ENCODE data around the gene TOMM40L.
A peak's percentile ranks its signal among the peaks of the same experiment; 100 is the strongest.

The TOMM40L gene

DNA sequence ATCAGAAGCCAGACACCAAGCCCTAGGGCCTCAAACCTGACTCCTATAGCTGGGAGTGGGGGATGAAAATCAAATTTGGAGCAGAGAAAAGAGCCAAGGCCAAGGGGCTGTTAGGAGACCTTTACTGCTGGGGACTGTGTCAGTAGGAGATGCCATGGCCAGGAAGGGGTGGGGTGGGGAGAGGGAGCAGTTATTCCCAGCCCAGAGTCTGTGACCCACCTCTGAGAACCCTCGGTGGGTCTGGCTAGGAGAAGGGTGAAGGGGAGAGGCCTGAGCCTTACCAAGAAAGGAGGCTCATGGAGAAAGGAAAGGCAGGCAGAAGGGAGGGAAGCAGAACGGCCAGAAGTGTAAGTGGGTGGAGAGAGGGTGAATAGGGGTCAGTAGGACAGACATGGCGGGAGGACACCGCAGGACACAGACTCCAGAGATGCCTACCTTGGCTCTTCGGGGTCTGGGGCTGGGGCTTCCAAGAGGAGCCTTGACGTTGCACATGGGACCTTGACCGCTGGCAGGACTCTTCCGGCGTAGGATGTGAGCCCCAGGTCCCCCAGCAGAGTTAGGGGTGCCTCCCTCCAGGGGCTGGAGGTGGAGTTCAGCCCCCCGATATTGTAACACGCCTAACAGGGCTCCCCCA lies 28.2 kb upstream of the TOMM40L start:
- DNase-seq (ENCODE audit: low read depth in 2 of 2): no peak

DNA sequence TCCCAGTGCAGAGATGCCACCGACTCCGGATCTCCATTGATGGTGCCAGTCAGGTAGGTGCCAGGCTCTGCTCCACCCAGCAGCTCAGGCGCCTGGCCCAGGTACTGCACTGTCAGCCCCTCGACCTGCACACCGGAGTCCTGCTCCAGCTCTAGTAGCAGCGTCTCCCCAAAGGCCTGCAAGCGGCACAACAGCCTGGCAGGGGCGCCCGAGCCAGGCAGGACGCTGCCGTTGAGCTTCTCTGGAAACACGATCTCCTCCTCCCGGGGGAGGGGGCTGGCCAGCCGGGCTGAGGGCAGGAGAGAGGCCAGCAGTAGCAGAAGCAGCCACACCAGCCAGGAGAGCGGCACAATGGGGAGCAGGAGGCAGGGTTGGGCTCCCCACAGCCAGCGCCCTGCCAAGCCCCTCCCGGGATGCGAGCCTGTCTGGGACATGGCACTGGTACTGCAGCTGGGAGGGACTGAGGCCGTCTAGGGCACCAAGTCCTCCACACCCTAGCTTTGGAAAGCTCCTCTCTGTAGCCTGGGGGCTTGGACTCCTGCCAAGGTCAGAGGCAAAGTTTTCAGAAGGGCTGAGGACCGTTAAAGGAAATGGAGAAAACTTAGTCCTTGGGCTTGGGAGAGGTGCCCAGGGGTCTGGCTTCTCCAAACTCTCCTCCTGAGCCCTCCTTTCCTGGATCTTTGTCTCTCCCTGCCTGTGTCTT lies 27.5 kb upstream of the TOMM40L start:
- no peak for DNase-seq (ENCODE audit: low read depth in 2 of 2)

DNA sequence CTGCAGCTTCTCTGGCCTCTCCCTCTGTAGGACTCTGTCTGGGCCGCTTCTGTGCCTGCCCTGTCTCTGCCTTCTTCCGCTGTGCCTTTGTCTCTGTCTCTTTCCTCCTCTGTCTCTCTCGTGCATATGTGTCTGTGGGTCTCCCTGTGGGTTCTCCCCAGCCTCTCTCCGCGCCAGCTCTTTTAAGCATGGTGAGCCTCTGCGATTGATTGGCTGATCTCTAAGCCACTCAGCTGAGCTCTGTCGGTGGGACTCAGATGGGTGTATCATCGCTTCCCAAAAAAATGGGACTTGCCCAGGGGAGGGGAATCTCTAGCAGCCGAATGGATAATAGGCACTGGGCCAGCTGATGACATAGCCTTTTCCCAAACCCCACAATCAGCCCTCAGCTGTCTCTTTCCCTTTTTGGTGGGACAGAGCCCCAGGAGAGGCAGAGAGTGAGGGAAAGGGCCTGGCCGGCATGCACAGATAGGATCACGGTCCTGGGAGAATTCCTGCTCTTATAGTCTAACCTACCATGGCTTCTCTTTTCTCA lies 26.9 kb upstream of the TOMM40L start, which contains the start of gene ADAMTS4:
Gene ADAMTS4, minus strand, starts transcription at position 158 of the 535 bp plus-strand sequence. CDS start 427 bp downstream, outside the sequence.
- DNase-seq (ENCODE audit: low read depth in 2 of 2): no peak

DNA sequence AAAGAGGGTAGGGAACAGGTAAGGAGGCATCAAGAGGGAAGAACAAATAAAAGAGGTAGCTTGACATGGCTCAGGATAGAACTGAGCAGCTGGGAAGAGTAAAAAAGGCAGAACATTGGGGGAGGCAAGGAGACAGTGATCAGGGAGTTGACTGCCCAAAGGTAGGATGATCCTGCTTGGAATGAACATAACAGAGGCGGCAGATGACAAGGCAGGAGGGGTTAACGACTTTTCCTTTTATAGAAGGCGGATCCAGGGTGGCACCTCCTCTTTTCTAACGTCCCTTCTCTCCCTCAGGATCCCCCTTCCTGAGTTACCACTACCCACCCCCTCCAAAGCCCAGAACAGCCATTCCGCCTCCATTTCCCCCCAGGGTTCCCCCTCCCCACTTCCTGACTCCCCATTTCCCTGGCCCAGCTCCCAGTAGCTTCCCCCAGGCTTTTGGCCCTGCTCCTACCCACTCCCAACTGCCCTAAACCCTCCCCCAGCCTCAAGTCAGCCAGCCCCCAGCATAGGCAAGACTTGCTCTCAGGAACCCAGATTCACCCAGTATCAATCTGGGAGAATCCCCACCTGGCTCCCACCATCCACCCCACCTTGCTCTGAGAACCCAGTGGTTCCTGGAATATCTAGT lies 26.2 kb upstream of the TOMM40L start:
- no peak for DNase-seq (ENCODE audit: low read depth in 2 of 2)

DNA sequence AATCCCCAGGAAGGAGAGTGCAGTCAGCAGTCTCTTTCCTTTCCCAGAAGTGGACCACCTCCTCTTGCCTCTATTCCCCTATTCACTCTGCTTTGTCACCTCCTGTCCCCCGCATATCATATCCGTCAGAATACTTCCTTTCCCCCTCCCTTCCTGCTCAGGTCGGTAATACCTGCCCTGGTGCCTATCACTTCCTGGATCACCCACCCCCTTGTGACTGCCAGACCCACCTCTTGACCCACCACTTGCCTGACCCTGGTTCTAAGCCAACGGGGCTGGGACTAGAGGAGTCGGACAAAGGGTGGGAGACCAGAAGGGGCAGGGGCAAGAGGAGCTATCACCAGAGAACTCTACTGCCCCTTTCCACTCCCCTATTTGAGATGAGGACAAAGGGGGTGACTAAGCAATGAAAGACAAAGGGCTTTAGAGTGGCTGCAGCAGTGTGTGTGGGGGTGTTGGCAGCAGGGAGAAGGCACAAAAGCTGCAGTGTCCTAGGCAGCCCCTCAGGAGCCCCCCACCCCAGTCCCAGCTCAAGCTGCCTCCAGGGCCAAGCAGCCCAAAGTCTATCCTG lies 25.4 kb upstream of the TOMM40L start:
- DNase-seq (ENCODE audit: low read depth in 2 of 2): no peak

DNA sequence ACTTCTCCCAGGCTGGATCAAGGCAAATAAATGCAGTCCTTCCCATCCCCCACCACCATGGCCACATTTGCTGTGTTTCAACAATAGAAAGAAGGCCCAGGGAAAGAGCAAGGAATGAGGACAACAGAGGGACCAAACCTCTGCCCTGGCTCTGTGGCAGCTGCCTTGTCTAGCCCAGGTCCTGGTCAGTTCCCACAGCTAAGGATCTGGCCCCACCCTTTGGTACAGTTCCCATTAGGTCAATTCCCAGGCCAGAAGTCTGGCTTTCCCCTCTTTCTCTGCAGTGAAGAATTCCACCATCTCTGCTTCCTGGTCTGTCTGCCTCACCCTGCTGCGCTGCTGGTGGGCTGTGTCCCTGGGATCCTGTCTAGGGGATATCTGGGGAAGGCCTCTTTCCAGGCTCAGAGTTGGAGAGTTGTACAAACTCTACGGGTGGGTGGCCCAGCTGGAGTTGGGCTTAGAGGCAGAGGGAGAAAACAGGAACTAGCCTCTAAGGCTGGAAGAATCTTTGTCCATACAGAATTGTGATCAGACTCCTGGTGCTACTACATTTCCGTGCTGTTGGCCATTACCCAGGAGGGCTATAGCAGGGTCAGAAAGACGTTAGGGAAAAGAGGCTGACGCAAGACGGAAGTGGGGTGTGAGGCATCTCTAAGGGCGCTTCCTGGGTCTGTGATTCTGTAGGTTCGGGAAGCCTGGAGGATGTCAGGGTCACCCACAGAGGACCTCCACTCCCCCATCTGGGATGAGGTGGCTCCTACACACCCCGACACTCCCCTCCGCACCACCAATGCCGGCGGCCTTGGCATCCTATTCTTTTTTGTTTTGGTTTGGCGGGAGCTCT lies 24.6 kb upstream of the TOMM40L start:
- no peak for DNase-seq (ENCODE audit: low read depth in 2 of 2)

DNA sequence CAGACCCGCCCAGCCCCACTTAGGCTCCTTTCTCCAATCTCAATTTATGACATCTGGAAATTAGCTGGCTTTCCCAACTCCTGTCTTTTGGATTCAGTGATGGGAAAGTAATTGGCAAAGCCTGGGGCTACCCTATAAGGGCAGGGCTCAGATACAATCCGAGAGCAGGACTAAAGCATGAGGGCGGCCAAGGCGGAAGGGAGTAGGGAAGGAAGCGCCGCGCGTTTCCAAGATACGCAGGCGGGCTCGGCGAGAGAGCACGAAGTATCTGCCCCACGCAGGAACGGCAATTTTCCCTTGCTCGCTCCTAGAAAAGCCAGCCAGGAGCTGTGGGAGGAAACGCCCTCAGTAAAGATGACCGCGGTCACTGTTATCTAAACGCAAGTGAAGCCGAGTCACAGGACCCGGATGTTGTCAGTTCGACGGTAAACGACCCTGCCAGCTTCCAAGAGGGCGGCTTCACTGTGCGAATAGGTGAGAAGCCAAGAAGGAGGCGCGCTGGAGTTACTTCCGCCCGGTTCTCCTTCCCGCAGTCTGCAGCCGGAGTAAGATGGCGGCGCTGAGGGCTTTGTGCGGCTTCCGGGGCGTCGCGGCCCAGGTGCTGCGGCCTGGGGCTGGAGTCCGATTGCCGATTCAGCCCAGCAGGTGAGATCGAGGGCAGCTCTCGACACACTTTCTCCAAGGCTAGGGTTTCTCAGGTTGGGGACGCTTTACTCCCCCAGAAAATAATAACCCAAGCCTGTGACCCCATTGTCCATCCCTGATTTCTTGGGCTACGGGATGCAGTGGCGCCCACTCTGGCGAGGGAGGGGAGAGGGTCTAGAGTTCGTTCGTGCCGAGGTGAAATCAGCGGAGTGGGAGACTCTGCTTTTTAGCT lies 23.8 kb upstream of the TOMM40L start, which contains the start of gene NDUFS2:
Gene NDUFS2, plus strand, starts transcription at position 532 of the 877 bp plus-strand sequence. Its CDS starts 19 bp downstream, at position 551.
- DNase-seq (ENCODE audit: low read depth in 2 of 2): peak; percentile 89 to 95

DNA sequence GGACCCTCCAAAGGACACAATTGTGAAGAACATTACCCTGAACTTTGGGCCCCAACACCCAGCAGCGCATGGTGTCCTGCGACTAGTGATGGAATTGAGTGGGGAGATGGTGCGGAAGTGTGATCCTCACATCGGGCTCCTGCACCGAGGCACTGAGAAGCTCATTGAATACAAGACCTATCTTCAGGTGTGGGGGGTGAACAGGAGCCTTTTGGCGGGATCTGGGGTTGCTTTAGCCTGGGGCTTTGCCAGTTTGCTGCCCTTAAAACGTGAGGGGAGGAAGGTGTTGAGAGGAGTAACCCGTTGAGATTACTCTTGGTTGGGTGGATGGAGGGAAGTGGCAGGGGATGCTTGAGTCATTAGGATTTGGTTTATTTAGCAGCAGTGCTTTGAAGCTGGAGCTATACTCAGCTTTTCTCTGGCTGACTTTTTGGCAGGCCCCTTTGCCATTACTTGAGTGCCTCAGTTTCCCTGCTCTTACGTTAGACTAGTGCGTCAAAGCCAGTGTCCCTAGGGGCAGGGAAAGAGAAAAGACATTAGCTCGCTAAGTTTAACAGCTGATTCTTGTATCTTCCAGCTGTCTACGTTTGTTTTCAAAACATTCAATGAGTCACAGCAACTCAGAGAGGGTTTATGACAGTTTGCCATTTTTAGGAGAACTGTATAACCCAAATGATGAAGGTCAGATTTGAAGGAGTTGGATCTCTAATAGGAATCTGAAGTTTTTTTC lies 19.3 kb upstream of the TOMM40L start:
- no peak for DNase-seq (ENCODE audit: low read depth in 2 of 2)

DNA sequence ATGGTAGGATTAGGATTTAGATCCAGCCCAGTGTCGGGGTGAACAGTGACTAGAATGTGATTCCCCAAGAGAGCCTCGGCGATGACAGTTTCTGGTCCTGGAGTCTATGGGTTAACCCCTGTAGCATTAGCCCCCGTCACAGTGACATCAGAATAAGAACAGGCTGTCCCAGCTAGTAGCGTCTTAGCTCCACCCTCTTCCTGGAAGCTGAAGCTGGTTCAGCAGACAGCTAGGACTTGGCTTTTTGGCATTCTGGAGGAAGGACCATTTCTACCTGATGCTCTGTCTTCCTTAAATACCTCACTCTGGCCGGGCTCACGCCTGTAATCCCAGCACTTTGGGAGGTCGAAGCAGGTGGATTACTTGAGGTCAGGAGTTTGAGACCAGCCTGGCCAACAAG lies 18.7 kb upstream of the TOMM40L start:
- no peak for DNase-seq (ENCODE audit: low read depth in 2 of 2)

DNA sequence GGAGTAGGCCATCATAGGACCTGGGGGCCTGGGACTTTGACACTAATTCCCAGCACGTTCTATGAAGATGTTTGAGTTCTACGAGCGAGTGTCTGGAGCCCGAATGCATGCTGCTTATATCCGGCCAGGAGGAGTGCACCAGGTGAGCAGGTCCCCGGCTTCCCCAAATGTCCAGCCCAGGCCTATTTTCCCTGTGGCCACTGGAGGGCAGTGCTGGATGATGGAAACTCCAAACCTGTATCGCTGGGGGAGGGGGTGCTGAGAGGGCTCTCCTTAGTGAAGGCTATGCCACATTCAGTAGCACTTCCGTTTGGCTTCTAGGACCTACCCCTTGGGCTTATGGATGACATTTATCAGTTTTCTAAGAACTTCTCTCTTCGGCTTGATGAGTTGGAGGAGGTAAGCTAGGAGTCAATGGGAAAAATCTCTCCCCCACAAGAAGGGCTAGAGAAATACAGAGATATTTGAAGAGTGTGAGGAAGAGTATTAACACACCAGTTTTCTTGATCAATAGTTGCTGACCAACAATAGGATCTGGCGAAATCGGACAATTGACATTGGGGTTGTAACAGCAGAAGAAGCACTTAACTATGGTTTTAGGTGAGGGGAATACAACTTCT lies 16.0 kb upstream of the TOMM40L start:
- peak in 1 of 2 donors; percentile 47 for DNase-seq (ENCODE audit: low read depth in 2 of 2)

DNA sequence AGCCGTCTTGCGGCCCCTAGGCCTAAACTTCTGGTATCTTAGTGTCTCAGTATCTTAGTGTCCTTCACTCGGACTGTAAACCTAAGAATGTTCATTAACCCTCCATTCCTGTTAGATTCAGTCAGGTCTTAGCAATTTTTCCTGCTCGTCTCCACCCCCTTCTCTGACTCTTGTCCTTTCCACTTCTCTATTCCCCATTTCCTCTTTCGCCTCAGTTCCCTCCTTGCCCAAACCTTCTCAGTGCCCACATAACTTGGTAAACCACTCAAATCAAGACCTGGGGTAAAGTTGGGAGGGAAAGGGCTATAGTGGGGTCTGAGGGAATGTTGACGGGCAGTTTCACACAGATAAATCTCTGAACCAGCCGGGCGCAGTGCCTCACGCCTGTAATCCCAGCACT lies 11.5 kb upstream of the TOMM40L start:
- DNase-seq (ENCODE audit: low read depth in 2 of 2): no peak

DNA sequence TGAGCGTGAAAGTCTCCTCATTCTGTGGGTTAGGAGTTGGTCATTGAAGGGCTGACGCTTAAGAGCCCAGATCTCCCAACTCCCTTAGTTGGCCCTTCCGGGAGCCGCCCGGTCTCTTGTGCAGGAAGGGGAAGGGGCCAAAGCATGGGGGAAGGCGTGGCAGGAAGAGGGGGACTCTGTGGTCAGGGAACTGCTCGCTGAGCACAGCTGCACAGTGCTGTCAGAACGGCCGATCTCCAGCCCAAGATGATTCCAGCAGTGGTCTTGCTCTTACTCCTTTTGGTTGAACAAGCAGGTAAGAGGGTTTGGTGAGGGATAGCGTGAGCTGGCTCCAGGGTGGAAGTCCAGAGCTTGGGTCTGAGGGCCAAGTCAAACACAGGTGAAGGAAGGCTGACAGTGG lies 10.8 kb upstream of the TOMM40L start, which contains the start of gene FCER1G:
Gene FCER1G, plus strand, starts transcription at position 220 of the 400 bp plus-strand sequence. Its CDS starts 27 bp downstream, at position 247.
- DNase-seq (ENCODE audit: low read depth in 2 of 2): no peak

DNA sequence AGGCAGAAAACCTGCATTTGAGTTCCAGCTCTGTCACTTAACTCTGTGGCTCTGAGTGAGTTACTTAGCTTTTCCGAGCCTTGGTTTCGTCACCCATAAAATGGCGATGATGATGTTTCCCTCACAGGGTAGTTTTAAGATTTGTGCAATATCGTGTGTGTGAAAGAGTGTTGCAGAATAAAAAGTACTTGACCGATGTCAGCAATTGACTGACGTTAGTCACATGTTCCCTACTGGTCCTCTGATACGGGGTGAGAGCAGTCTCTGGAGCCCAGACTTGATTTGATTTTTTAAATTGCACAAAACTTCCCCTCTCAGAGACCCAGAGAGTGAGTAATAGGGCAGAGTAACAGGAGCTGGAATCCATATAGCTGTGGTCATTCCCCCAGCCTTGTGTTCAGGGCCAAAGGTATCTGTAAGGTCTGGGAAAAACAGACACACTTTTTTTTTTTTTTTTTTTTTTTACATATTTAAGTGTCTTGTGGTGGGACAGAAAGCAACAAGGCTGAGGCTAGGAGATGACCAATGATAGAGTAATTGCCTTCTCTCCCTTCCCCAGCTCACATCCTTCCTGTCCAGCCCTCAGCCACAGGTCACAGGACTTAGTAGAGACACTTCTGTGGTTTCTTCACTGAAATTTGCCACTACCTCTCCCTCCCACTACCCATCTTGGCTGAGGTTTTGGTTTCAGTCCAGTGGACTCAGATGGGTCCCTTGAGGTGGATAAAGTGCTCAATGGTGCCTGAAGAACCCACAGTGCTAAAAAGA lies 8.7 kb upstream of the TOMM40L start:
- no peak for DNase-seq (ENCODE audit: low read depth in 2 of 2)

DNA sequence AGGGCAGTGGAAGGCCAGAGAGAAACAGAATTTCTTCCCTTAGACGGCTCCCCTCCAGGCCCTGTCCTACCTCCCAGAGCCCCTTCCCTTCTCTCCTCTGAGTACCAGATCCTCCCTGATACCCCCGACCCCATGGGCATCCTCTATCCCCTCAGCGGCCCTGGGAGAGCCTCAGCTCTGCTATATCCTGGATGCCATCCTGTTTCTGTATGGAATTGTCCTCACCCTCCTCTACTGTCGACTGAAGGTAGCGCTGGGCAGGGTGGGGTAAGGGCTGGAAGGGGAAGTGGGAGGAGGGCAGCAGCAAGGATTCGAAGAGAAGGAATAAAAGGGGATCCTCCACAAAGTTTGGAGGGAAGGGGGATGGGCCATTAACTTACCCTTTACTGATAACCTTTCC lies 8.0 kb upstream of the TOMM40L start:
- no peak for DNase-seq (ENCODE audit: low read depth in 2 of 2)

DNA sequence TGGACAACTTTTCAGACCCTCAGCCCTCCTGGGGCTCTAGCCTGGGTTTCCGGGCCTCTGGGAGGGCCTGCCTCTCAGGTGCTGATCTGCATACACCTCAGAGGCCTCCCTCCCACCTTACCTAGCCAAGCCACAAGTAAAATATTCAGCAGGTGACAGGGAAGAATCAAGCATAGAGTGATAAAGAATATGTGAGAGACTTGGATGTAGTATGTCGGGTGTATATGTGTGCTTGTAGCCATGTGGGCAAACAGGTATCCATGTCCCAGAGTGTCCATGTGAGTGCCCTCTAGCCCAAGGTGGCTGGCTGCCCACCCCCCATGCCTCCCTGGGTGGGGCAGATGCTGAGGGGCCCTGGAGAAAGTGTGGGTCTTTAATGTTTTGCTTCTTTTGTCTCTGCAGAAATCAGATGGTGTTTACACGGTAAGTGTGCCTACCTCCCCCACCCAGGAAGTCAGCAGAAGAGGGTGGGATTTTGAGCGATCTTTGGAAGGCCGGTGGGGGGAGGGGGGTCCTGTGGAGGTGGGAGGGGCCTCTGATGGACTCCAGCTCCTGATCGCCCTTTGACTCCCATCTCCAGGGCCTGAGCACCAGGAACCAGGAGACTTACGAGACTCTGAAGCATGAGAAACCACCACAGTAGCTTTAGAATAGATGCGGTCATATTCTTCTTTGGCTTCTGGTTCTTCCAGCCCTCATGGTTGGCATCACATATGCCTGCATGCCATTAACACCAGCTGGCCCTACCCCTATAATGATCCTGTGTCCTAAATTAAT lies 7.4 kb upstream of the TOMM40L start:
- DNase-seq (ENCODE audit: low read depth in 2 of 2): no peak

DNA sequence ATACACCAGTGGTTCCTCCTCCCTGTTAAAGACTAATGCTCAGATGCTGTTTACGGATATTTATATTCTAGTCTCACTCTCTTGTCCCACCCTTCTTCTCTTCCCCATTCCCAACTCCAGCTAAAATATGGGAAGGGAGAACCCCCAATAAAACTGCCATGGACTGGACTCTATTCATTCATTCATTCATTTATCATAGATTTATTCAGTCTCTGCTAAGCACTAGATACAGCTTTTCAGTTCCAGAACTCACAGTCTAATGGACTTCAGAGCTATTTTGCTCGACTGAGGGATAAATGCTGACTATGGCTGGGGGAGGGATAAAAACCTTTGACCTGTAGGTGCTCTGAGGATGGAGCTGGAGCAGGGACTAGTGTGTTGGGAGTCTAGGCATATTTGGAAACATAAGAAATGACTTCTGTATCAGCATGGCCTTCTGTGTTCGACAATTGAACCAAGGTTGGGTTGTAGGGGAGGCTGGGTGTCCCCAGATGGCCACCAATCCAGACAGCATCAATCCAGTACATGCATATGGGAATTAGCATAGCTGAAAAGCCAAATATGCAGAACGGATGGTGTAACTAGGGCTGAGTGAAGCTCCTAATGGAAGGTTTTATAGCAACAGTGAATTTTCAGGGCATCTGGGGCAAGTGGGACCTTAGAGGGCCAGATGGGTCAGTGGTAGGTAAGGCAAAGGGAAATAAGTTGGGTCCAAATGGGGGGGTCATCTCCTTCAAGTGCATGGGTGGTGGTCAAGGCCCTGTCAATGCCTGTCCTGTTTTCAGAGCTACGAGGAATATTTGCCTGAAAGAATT lies 6.6 kb upstream of the TOMM40L start:
- no peak for DNase-seq (ENCODE audit: low read depth in 2 of 2)

DNA sequence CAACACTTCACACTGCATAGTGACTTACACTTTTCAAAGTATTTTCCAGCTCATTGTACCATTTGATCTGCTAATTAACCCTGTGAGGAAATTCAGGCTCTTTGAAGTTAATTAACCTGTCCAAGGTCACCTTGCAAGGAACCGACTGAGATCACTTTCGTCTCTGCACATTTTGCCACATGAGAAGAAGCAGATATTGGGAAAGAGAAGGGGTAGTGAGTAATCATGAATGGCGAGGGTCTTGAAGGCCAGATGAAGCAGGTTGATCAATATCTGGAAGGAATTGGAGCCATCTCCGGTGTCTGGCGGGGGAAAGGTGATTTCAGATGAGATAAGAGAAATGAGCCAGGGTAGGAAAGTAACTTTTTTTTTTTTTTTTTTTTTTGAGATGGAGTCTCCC lies 5.9 kb upstream of the TOMM40L start:
- no peak for DNase-seq (ENCODE audit: low read depth in 2 of 2)
